GM12891 (cell line): Measurements from ENCODE around the gene TSPAN3.

Experiments used
- PAX5 ChIP-seq: IDR thresholded peaks from 2 replicates; pipeline ENCODE4 v1.6.1; 2011; ENCODE audit warnings: low read length, moderate library complexity, mild to moderate bottlenecking; ENCODE audit not compliant: insufficient read depth, severe bottlenecking
- POLR2A ChIP-seq: IDR thresholded peaks from 2 replicates; pipeline ENCODE4 v1.6.1; 2011; ENCODE audit warnings: low read depth, low read length, control low read depth
- POLR2AphosphoS5 ChIP-seq: IDR thresholded peaks from 2 replicates; pipeline ENCODE4 v1.6.1; 2011; ENCODE audit warnings: low read depth, low read length, control low read depth
- SPI1 ChIP-seq: IDR thresholded peaks from 2 replicates; pipeline ENCODE4 v1.6.1; 2011; ENCODE audit warnings: low read depth, low read length, control low read depth
- TAF1 ChIP-seq: IDR thresholded peaks from 2 replicates; pipeline ENCODE4 v1.6.1; 2011; ENCODE audit warnings: low read depth, low read length, control low read depth

DNA sequence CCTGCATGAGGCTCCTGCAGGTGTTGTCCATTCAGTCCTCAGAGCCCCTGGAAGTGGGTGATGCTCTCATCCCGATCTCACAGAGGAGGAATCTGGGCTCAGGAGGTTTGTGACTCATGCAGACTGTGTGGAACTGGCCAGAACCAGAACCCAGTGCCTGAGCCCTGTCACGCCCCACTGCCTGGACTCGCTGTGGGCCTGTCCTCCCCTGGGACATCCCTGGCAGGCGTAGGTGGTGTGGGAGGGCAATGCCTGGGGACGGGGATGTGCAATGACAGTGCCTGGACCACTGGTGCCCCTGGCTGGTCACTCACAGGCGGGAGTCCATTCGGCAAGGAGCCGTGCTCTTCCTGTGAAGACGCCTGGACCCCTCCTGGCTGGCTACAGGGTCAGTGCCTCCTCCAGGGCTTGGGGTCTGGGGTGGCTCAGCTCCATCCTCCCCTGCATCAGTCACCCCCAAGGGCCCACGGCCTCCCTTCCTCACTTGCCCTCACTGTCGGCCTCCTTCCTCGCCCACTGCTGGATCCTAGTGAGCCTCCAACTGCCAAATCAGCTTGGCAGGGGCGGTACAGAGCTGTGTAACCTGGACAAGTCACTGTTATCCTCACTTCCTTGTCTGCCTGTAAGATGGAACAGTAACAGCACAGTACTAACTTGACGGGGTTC lies 61.1 kb downstream of the TSPAN3 start:
- TF ChIP-seq POLR2AphosphoS5, result no peak
- TF ChIP-seq POLR2A, result no peak
- no peak for TF ChIP-seq SPI1
- TF ChIP-seq TAF1, result no peak
- no peak for TF ChIP-seq PAX5
